Kidney epithelial cell (primary cell): ENCODE results near the gene SELENOP. TPM values are rescaled to one million over a fixed set of nuclear protein-coding genes. Genes with fewer than 3 reads are reported as not detected.

Experiments
- DNase-seq: peaks from one replicate; pipeline ENCODE4 v3.0.0-alpha.2; 2010; ENCODE audit warnings: low read depth
- H3K27me3 ChIP-seq: 2 replicates; pipeline ENCODE4 v1.6.0; 2011; ENCODE audit warnings: low read length; ENCODE audit not compliant: control insufficient read depth, insufficient read depth
- H3K36me3 ChIP-seq: 2 replicates; pipeline ENCODE4 v1.5.1; 2011; ENCODE audit warnings: low read length; ENCODE audit not compliant: control insufficient read depth, insufficient read depth
- H3K4me3 ChIP-seq: 2 replicates; pipeline ENCODE4 v1.5.1; 2011; ENCODE audit warnings: low read depth, mild to moderate bottlenecking, control low read depth, low read length
- total RNA-seq: library from RNA; depleted of rRNA; stranded (reverse); fragments of >200 nt; gene quantifications from 2 replicates; pipeline ENCODE4 v1.2.3, GENCODE V29; 2015
- TF ChIP-seq, protein P1 (sequence below): IDR thresholded peaks from 2 replicates; pipeline ENCODE4 v1.5.1; 2011; ENCODE audit warnings: mild to moderate bottlenecking, moderate library complexity, low read length, control low read depth, inconsistent platforms; ENCODE audit not compliant: insufficient read depth, poor library complexity, severe bottlenecking

SELENOP gene
- total RNA-seq, 1 donor from 2014 or later: 14.1 TPM

DNA sequence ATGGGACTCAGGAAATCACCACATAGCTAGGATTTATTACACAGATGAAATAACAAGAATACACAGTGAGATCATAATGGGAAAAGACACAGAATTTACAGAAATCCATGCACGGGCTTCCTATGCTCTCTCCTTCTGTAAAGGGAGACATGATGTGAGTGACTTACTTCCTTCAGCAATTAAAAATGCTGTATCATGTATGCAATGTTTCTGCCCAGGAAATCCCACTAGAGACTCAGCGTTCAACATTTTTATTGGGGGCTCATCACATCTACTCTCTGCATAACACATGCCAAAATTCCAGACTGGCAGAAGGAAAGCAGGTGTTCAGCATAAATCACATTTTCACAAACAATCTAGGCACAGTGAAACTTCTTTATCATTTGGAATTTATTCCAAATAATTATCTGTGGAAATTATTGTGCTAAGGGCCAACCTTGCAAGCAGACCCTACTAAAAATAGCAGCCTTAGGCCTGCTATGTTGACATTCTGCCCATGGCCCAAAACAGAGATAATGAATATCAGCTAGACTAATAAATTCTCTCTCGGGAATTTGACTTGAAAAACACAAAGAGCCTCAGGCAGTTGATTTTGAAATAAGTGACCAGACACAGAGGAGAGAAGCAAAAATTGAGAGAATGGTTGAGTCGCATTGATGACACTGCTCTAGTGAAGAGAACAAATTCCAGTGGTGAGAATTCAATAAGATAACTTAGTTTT lies 31.4 kb upstream of the SELENOP start:
- no peak for DNase-seq
- TF ChIP-seq, protein P1, sequence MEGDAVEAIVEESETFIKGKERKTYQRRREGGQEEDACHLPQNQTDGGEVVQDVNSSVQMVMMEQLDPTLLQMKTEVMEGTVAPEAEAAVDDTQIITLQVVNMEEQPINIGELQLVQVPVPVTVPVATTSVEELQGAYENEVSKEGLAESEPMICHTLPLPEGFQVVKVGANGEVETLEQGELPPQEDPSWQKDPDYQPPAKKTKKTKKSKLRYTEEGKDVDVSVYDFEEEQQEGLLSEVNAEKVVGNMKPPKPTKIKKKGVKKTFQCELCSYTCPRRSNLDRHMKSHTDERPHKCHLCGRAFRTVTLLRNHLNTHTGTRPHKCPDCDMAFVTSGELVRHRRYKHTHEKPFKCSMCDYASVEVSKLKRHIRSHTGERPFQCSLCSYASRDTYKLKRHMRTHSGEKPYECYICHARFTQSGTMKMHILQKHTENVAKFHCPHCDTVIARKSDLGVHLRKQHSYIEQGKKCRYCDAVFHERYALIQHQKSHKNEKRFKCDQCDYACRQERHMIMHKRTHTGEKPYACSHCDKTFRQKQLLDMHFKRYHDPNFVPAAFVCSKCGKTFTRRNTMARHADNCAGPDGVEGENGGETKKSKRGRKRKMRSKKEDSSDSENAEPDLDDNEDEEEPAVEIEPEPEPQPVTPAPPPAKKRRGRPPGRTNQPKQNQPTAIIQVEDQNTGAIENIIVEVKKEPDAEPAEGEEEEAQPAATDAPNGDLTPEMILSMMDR: no peak
- Histone ChIP-seq H3K27me3 (no peaks in the 10 kb centered on the region), H3K36me3 (no peaks in the 10 kb centered on the region), H3K4me3 (no peak overlapping the region)

DNA sequence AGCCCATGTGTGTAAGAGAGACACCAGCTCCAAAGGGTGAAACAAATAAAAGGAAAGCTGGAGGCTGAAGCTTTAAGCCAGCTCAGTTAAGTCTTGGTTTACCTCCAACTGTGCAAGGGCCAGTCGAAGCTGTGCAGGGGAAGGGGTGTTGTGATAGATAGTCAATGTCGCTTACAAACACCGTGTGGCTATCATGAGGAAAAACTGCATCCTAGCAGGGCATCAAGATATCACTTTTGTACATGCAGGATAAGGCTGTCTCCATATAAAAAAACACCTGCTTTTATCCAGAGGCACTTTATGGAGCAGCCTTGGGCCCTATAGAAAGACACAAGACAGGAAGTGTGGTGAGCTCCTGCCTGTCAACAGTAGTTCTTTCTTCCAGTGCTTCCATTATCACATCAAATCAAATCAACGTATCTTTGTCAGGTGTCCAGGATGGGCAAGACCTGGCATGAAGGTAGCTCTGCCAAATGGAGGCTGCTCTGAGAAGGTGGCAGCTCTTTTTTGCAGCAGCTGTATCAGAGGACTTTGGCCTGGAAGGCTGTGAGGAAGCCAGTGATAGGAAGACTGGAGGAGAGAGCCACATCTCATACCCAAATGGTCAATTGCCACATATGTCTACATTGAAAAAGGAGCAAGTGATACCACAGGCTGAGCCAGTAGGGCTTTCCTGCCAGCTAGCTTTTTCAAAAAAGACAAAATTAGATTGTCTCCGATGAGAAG lies 29.3 kb upstream of the SELENOP start:
- DNase-seq: no peak
- no peak overlapping the region for H3K4me3 ChIP-seq
- no peaks in the 10 kb centered on the region for H3K27me3 ChIP-seq
- TF ChIP-seq, protein P1: no peak
- H3K36me3 ChIP-seq: no peaks in the 10 kb centered on the region

DNA sequence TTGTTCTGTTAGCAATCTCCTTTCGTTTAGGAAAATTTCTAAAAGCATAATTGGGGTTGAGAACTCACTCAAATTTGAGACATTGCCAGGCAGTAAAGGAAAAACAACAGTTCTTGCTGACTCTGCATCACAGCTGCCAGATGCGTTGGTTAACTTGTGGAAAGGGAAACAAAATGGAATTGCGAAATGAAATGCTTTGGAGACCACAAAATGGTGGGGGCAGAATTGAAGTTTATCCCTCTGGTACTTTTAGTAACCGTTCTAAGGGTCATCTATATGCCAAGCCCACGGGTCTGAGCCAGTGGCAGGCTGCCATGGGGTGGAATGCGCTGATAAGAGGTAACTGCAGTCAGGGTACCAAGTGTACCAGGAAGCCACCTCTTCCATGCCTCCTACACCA lies 28.6 kb upstream of the SELENOP start:
- peak; percentile 35 for DNase-seq
- H3K36me3 ChIP-seq: no peaks in the 10 kb centered on the region
- no peak overlapping the region for H3K4me3 ChIP-seq
- TF ChIP-seq, protein P1: no peak
- H3K27me3 ChIP-seq: no peaks in the 10 kb centered on the region

DNA sequence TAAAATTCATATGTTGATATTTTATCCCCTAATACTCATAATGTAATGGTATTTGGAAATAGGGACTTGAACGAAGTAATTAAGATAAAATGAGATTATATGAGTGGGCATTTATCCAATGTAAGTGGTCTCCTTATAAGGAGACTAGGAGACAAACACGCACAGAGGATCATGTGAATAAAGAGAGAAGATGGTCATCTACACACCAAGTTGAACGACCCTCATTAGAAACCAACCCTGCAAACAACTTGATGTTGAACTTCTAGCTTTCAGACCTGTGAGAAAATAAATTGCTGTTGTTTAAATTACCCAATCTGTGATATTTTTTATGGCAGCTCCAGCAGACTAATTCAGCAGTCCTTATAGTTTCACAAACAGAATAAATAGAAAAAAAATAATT lies 27.5 kb upstream of the SELENOP start:
- no peak overlapping the region for H3K4me3 ChIP-seq
- TF ChIP-seq, protein P1: no peak
- no peak for DNase-seq

DNA sequence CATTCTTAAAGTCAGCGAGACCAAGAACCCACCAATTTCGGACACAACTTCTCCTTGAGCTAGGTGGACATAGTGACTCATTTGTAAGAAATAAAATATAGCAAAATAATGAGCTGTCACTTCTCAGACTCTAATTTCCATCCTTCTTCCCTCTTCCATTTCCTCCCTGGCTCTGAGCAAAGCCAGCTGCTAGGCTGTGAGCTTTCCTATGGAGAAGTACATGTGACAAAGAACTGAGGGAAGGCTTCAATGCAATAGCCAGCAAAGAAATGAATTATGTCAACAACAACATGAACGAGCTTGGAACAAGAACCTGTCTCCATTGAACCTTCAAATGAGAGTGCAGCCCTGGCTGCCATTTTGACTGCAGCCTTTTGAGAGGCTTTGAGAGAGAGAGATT lies 25.9 kb upstream of the SELENOP start:
- H3K27me3 ChIP-seq: no peaks in the 10 kb centered on the region
- H3K36me3 ChIP-seq: no peaks in the 10 kb centered on the region
- DNase-seq: no peak
- TF ChIP-seq, protein P1: no peak
- H3K4me3 ChIP-seq: no peak overlapping the region

More for the DNA sequence above, 27.5 kb upstream of the SELENOP start:
- H3K27me3 ChIP-seq: no peaks in the 10 kb centered on the region
- H3K36me3 ChIP-seq: no peaks in the 10 kb centered on the region
